Muscle layer of duodenum (tissue), 2 donors: ENCODE data around the gene PDS5A.
"Not testable (repeated sequence)": the region's sequence is repeated elsewhere in the genome, so short reads cannot be mapped to it uniquely, and the experiment has no call there.

ENCODE experiments used
- H3K27ac ChIP-seq: one replicate; pipeline ENCODE4 v1.7.0; 2013; ENCODE audit warnings: mild to moderate bottlenecking, low read length
- H3K27me3 ChIP-seq: one replicate; pipeline ENCODE4 v1.7.0; 2013; ENCODE audit warnings: low read depth, mild to moderate bottlenecking, control low read depth, low read length
- H3K36me3 ChIP-seq, 2 donors: one replicate each; pipeline ENCODE4 v1.7.0; 2013; ENCODE audit warnings: low read length in 2 of 2, control low read depth in 1 of 2, mild to moderate bottlenecking in 1 of 2; ENCODE audit not compliant: insufficient read depth in 2 of 2, control insufficient read depth in 1 of 2
- H3K4me1 ChIP-seq, 2 donors: one replicate each; pipeline ENCODE4 v1.7.0; 2013; ENCODE audit warnings: low read length in 2 of 2, mild to moderate bottlenecking in 2 of 2, control low read depth in 1 of 2, moderate library complexity in 1 of 2; ENCODE audit not compliant: insufficient read depth in 2 of 2, control insufficient read depth in 1 of 2
- H3K4me3 ChIP-seq, 2 donors: one replicate each; pipeline ENCODE4 v1.7.0; 2013; ENCODE audit warnings: low read length in 2 of 2, low read depth in 1 of 2, mild to moderate bottlenecking in 1 of 2
- H3K9me3 ChIP-seq, 2 donors: one replicate each; pipeline ENCODE4 v1.7.0; 2013; ENCODE audit warnings: low read length in 2 of 2, control low read depth in 1 of 2, mild to moderate bottlenecking in 1 of 2; ENCODE audit not compliant: control insufficient read depth in 1 of 2
- donor health status: healthy.

PDS5A gene

DNA sequence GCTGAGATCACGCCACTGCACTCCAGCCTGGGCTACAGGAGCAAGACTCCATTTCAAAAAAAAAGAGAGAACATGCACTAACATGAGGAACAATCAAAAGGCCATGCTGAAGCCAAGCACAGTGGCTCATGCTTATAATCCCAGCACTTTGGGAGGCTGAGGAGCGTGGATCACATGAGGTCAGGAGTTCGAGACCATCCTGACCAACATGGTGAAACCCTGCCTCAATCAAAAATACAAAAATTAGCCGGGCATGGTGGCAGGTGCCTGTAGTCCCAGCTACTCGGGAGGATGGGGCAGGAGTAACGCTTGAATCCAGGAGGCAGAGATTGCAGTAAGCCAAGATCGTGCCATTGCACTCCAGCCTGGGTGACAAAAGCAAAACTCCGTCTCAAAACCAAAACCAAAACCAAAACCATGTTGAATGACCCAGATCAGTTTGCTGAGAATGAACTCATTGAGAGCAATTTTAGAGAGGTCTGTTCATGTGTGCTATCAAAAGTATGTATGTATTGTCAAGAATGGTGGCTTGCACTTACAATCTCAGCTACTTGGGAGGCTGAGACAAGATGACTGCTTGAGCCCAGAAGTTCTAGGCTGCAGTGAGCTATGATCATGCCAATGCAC lies 44.8 kb downstream of the PDS5A start:
- no peaks in the 10 kb centered on the region for H3K9me3 ChIP-seq
- no peaks in the 10 kb centered on the region for H3K27me3 ChIP-seq
- peaks cover 0 to 3% of the 10 kb centered on the region in 2 donors for H3K36me3 ChIP-seq
- H3K4me1 ChIP-seq: peaks cover 8 to 18% of the 10 kb centered on the region in 2 donors
- no peak overlapping the region for H3K4me3 ChIP-seq
- no peak overlapping the region for H3K27ac ChIP-seq

DNA sequence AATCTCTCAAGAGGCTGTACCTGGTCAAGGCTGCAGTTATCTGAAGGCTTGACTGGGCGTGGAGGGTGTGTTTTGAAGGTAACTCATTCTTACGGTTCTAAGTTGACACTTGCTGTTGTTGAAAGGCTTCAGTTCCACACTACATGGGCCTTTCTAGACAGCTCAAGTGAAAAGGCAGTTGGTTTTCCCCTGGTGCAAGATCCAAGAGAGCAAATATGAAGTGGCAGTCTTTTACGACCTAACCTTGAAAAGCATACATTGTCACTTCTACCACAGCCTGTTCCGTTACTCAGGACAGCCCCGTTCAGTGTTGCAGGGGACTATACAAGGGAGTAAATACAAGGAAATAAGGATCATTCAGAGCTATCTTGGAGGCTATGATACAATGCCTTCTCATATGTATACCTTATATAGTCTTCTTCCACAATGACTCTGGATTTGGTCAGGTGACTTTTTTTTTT lies 46.2 kb downstream of the PDS5A start:
- H3K27me3 ChIP-seq: no peaks in the 10 kb centered on the region
- no peak overlapping the region for H3K27ac ChIP-seq
- H3K36me3 ChIP-seq: peaks cover 0 to 11% of the 10 kb centered on the region in 2 donors
- peaks cover 8 to 18% of the 10 kb centered on the region in 2 donors for H3K4me1 ChIP-seq
- no peaks in the 10 kb centered on the region for H3K9me3 ChIP-seq
- H3K4me3 ChIP-seq: no peak overlapping the region

DNA sequence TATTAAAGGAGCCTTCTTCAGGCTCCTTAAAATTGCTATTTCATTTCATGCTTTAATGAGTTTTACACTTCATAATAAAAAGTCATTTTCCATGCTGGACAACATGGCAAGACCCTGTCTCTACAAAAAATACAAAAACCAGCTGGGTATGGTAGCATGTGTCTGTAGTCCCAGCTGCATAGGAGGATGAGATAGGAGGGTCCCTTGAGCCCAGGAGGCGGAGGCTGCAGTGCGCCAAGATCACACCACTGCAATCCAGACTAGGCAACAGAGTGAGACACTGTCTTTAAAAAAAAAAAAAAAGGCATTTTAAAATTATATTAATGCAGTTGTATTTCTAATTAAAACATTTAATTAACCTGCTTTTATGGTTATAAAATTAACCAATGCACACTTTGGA lies 49.2 kb downstream of the PDS5A start:
- H3K4me1 ChIP-seq: peaks cover under 1 to 9% of the 10 kb centered on the region in 2 donors
- no peaks in the 10 kb centered on the region for H3K27me3 ChIP-seq
- peaks cover 0 to 11% of the 10 kb centered on the region in 2 donors for H3K36me3 ChIP-seq
- no peaks in the 10 kb centered on the region for H3K9me3 ChIP-seq
- no peak overlapping the region for H3K27ac ChIP-seq
- no peak overlapping the region for H3K4me3 ChIP-seq

DNA sequence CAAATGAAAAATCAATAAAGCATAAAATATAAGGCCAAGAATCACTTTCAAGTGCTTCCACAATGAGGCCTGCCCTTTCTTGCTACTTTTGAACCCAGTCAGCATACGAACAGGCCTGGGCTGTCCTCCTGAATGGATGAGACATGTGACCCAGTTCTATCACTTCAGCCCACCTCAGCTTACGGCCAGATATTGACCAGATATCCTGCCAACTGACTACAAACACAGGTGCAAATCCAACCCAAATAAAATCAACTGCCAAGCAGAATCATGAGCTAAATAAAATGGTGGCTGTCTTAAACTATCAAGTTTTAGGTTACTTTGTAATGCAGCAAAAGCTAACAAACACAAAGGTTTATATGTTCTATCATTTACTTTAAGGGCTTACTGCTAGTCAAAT lies 53.7 kb downstream of the PDS5A start:
- Histone ChIP-seq H3K36me3 (peaks cover 3 to 11% of the 10 kb centered on the region in 2 donors), H3K27me3 (no peaks in the 10 kb centered on the region), H3K4me1 (no peaks in the 10 kb centered on the region), H3K27ac (no peak overlapping the region), H3K9me3 (no peaks in the 10 kb centered on the region), H3K4me3 (no peak overlapping the region)

DNA sequence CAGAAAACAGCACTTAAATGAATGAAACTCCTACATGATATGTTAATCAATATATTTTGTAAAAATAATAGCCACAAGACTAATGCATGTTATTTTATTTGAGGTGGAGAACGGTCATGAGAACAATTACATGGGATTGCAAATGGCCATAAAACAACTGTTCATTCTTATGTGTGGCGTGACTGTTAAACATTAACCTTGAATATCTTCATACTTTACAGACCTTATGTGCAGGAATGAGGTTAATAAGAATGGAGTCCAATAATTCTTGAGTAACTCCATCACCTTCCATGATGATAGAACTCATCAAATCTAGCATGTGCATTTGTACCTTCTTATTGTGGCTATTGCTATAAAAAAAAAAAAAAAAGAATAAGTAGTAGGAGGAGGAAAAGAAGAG lies 55.3 kb downstream of the PDS5A start:
- peaks cover 9 to 14% of the 10 kb centered on the region in 2 donors for H3K36me3 ChIP-seq
- no peaks in the 10 kb centered on the region for H3K27me3 ChIP-seq
- H3K27ac ChIP-seq: no peak overlapping the region

DNA sequence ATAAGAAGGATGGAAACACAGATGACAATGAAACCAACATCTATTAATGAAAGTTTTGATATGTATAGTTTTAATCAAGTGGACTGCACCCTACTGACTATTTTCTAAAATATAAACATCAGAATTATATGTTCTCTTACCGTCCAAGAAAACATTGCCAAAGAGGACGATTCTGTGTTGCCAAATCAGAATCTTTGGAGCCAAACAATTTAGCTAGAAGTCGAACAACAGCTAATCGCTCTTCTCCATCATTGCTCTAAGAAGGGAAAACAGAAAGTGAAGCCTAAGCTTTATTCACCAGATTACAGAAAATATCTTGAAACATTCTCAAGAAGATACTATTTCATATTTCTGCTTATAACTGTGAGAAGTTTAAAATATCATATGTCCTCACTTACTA lies 64.2 kb downstream of the PDS5A start:
- Histone ChIP-seq H3K27me3 (no peaks in the 10 kb centered on the region), H3K9me3 (no peaks in the 10 kb centered on the region), H3K4me1 (no peaks in the 10 kb centered on the region), H3K27ac (no peak overlapping the region), H3K4me3 (no peak overlapping the region), H3K36me3 (peaks cover 14 to 42% of the 10 kb centered on the region in 2 donors)

More for the DNA sequence above, 55.3 kb downstream of the PDS5A start:
- Histone ChIP-seq H3K4me3 (no peak overlapping the region), H3K9me3 (no peaks in the 10 kb centered on the region), H3K4me1 (no peaks in the 10 kb centered on the region)

DNA sequence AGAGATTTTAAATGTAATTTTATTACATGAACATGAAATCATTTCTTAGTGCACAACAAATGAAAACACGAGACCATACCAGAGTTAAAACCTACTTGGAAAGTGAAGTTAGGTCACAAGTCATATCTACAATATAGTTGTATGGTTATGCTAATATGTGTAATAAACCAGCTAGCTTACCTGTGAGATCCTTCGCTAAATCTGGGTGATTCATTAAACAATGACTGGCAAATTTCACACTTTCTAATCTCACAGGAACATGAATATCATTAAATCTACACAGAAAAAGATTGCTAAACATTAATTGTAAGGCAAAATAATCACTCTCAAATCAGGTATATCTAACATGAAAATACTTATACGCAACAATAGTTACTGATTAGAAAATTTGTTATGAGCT lies 67.6 kb downstream of the PDS5A start:
- H3K9me3 ChIP-seq: no peaks in the 10 kb centered on the region

DNA sequence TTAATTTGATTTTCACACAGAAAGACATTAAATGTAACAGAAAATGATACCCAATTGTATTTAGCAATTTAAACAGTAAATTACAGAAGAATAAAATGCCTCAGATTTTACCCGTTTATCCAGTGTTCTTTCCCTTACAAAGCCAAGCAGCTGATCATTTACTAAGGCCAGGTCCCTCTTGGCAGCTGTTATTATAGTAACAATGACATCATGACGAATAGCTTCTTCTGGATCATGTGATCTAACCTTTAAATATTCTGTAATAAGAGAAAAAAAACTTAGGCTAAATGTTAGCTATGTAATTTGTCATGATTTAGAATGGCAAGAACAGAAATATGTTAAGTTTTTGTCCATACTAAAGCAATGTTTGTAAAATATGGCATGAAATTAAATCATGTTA lies 69.4 kb downstream of the PDS5A start:
- no peak overlapping the region for H3K4me3 ChIP-seq
- H3K4me1 ChIP-seq: no peaks in the 10 kb centered on the region
- H3K36me3 ChIP-seq: peaks cover 8 to 37% of the 10 kb centered on the region in 2 donors
- no peaks in the 10 kb centered on the region for H3K27me3 ChIP-seq
- no peak overlapping the region for H3K27ac ChIP-seq
- H3K9me3 ChIP-seq: no peaks in the 10 kb centered on the region

More for the DNA sequence above, 67.6 kb downstream of the PDS5A start:
- Histone ChIP-seq H3K4me1 (no peaks in the 10 kb centered on the region), H3K4me3 (no peak overlapping the region), H3K27ac (no peak overlapping the region), H3K36me3 (peaks cover 9 to 37% of the 10 kb centered on the region in 2 donors), H3K27me3 (no peaks in the 10 kb centered on the region)

DNA sequence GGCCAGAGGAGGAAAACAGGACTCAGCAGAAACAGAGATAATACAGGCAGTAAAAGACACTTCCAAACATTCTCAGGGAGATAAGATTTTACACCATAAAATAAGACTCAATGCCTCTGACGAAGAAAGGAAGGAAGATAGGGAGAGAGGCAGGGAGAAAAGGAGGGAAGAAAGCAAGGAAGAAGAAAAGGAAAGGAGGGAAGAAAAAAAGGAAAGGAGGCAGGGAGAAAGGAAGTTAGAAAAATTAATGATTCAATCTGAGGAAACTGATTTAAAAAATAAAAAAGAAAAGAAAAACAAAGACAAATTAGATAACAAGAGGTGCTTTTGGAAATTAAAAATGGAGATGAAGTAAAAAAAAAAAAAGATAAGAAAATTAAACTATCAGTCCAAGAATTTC lies 72.1 kb downstream of the PDS5A start:
- H3K27ac ChIP-seq: no peak overlapping the region
- H3K27me3 ChIP-seq: no peaks in the 10 kb centered on the region
- peaks cover 18 to 31% of the 10 kb centered on the region in 2 donors for H3K36me3 ChIP-seq
- H3K4me3 ChIP-seq: no peak overlapping the region
- H3K4me1 ChIP-seq: no peaks in the 10 kb centered on the region
- H3K9me3 ChIP-seq: no peaks in the 10 kb centered on the region

DNA sequence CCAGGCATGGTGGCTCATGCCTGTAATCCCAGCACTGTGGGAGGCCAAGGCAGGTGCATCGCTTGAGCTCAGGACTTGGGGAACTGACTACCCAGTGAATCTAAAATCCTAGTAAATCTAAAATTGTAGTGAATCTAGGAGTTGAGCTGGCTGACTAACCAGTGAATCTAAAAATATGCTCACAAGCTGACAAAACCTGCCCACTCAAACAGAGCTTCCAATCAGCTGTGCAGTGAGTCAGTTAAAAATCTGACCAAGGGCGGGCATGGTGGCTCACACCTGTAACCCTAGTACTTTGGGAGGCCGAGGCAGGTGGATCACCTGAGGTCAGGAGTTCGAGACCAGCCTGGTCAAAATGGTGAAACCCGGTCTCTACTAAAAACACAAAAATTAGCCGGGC lies 72.7 kb downstream of the PDS5A start:
- not testable (repeated sequence) for H3K27me3 ChIP-seq, H3K9me3 ChIP-seq, H3K27ac ChIP-seq, H3K4me1 ChIP-seq, H3K4me3 ChIP-seq
- peaks cover 20 to 31% of the 10 kb centered on the region in 2 donors for H3K36me3 ChIP-seq

DNA sequence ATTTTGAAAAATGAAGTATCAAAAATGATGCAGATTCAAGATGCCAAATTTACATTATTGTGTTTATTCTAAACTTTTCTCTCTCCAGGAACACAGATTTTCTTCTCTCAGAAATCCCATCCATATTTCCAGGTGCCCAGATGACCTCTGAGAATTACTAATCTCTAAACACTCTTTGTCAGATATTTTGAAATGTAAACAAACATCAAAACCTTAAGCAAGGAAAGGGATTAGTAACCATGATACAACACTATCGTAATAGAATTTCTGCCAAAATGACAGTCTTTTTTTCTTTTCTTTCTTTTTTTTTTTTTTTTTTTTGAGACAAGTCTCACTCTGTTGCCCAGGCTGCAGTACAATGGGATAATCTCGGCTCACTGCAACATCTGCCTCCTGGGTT lies 76.7 kb downstream of the PDS5A start:
- Histone ChIP-seq H3K4me3 (no peak overlapping the region), H3K27me3 (no peaks in the 10 kb centered on the region), H3K27ac (no peak overlapping the region), H3K36me3 (peaks cover 44 to 55% of the 10 kb centered on the region in 2 donors), H3K9me3 (no peaks in the 10 kb centered on the region), H3K4me1 (no peaks in the 10 kb centered on the region)

DNA sequence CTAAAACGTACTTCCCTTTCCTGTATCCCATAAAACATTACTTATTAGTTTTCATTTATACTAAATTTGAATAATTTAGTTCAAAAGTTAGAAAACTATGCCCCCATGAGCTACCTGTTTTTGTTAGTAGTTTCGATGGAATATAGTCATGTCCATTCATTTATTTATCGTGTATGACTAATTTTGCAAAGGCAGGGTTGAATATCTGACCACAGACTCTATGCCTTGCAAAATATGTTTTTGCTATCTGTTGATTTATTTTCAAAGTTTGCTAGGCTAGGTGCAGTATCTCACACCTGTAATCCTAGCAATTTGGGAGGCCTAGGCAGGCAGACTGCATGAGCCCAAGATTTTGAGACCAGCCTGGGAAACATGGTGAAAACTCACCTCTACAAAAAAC lies 78.4 kb downstream of the PDS5A start:
- Histone ChIP-seq H3K9me3 (no peaks in the 10 kb centered on the region), H3K36me3 (peaks cover 47 to 67% of the 10 kb centered on the region in 2 donors), H3K27me3 (no peaks in the 10 kb centered on the region)

More for the DNA sequence above, 78.4 kb downstream of the PDS5A start:
- Histone ChIP-seq H3K27ac (no peak overlapping the region), H3K4me1 (no peaks in the 10 kb centered on the region), H3K4me3 (no peak overlapping the region)
